Retinal pigment epithelial cell (primary cell): ENCODE data around the gene TNIP2.

Experiments used
- DNase-seq: peaks from one replicate; pipeline ENCODE4 v3.0.0-alpha.2; 2010; ENCODE audit warnings: low read depth
- H3K4me3 ChIP-seq: 2 replicates; pipeline ENCODE4 v1.5.1; 2011; ENCODE audit warnings: mild to moderate bottlenecking, low read length, control low read depth, moderate library complexity
- CTCF ChIP-seq: conservative IDR thresholded peaks from 2 replicates; pipeline ENCODE4 v1.5.1; 2011; ENCODE audit warnings: low read depth, low read length, control low read depth, inconsistent platforms

Gene TNIP2

GRCh38 chr4:2757426-2757825 lies 1.3 kb upstream of the TNIP2 start:
- no peak for TF ChIP-seq CTCF
- no peak for DNase-seq
- H3K4me3 ChIP-seq = no peak overlapping the region

- peak overlapping the region; percentile 27 for H3K4me3 ChIP-seq
- no peak for TF ChIP-seq CTCF
- no peak for DNase-seq
Observed at GRCh38 chr4:2756691-2757350, 685 bp upstream of the TNIP2 start.

- no peak for DNase-seq
- TF ChIP-seq CTCF = no peak
- peak overlapping the region; percentile 71 for H3K4me3 ChIP-seq
Observed at GRCh38 chr4:2754848-2755819, 1.0 kb downstream of the TNIP2 start.

GRCh38 chr4:2753436-2753835 lies 2.7 kb downstream of the TNIP2 start:
- H3K4me3 ChIP-seq = no peak overlapping the region
- DNase-seq = no peak
- no peak for TF ChIP-seq CTCF

GRCh38 chr4:2750719-2751605 lies 5.2 kb downstream of the TNIP2 start:
- H3K4me3 ChIP-seq = no peak overlapping the region
- no peak for TF ChIP-seq CTCF
- DNase-seq = no peak

GRCh38 chr4:2746891-2747695 lies 9.0 kb downstream of the TNIP2 start:
- no peak overlapping the region for H3K4me3 ChIP-seq
- DNase-seq = no peak
- TF ChIP-seq CTCF = no peak
